A673 (cell line): ENCODE data around the gene NR5A2. TPM values are rescaled to one million over a fixed set of nuclear protein-coding genes. Genes with fewer than 3 reads are reported as not detected.
"Not testable (repeated sequence)": the region's sequence is repeated elsewhere in the genome, so short reads cannot be mapped to it uniquely, and the experiment has no call there.

ENCODE experiments used
- BruUV-seq: library from RNA; stranded (reverse); fragments of 400-500 nt; replicated peaks from 2 replicates; lab custom pipeline; 2021; lab: Mats Ljungman, UMichigan
- CTCF ChIA-PET: fragments of 300-600 bp; sonication (Branson Sonifier 250); formaldehyde crosslinking; loops from one replicate; lab custom pipeline; 2022; ENCODE audit warnings: antibody characterized with exemption; lab: Charles Lee
- POLR2A ChIA-PET: fragments of 300-600 bp; sonication (Branson Sonifier 250); formaldehyde crosslinking; loops from one replicate; lab custom pipeline; 2022; ENCODE audit warnings: antibody characterized with exemption; ENCODE audit not compliant: low non-redundant PET; lab: Charles Lee
- DNase-seq: peaks from one replicate; pipeline ENCODE4 v3.0.0-alpha.2; 2015; ENCODE audit warnings: low spot score
- H3K27ac ChIP-seq: fragments of 200-600 bp; sonication (generic); 2 replicates; pipeline ENCODE4 v1.5.1; 2016; ENCODE audit warnings: mixed run types, low read depth, mild to moderate bottlenecking, mixed read lengths, antibody characterized with exemption, low read length; ENCODE audit not compliant: poor library complexity, severe bottlenecking
- H3K27me3 ChIP-seq: fragments of 200-600 bp; sonication (generic); replicated peaks from 2 replicates; pipeline ENCODE4 v1.6.1; 2017; ENCODE audit warnings: mixed run types, low read depth, mild to moderate bottlenecking, mixed read lengths, antibody characterized with exemption, low read length; ENCODE audit not compliant: insufficient read depth, poor library complexity
- H3K36me3 ChIP-seq: fragments of 200-600 bp; sonication (generic); 2 replicates; pipeline ENCODE4 v1.6.1; 2016; ENCODE audit warnings: mixed run types, mild to moderate bottlenecking, mixed read lengths, antibody characterized with exemption, low read length; ENCODE audit not compliant: insufficient read depth, poor library complexity, severe bottlenecking
- H3K4me1 ChIP-seq: fragments of 200-600 bp; sonication (generic); 2 replicates; pipeline ENCODE4 v1.6.1; 2017; ENCODE audit warnings: mixed run types, mild to moderate bottlenecking, mixed read lengths, antibody characterized with exemption, low read length; ENCODE audit not compliant: insufficient read depth, poor library complexity, severe bottlenecking
- H3K4me3 ChIP-seq: fragments of 200-600 bp; sonication (generic); 2 replicates; pipeline ENCODE4 v1.5.1; 2016; ENCODE audit warnings: low read depth, mixed run types, mild to moderate bottlenecking, mixed read lengths, low read length; ENCODE audit not compliant: poor library complexity, severe bottlenecking
- H3K9me3 ChIP-seq: fragments of 200-600 bp; sonication (generic); 2 replicates; pipeline ENCODE4 v1.6.1; 2016; ENCODE audit warnings: mixed run types, low read depth, mild to moderate bottlenecking, mixed read lengths, antibody characterized with exemption, low read length; ENCODE audit not compliant: poor library complexity, severe bottlenecking
- EZH2 ChIP-seq: fragments of 200-600 bp; sonication (generic); IDR thresholded peaks from 2 replicates; pipeline ENCODE4 v1.6.1; 2017; ENCODE audit warnings: borderline replicate concordance, low read depth, mild to moderate bottlenecking, mixed read lengths, antibody characterized with exemption, low read length; ENCODE audit not compliant: poor library complexity, severe bottlenecking
- intact Hi-C: fragments of 100-400 bp; cut with micrococcal nuclease; formaldehyde crosslinking; loops from one replicate; pipeline ENCODE4 v1.10.0; 2022; ENCODE audit not compliant: unreplicated experiment
- total RNA-seq: library from RNA; stranded (reverse); gene quantifications from 2 replicates; pipeline ENCODE4 v1.2.3, GENCODE V29; 2021
- TF ChIP-seq, protein P1 (sequence below): fragments of 300-800, 200-600 bp; sonication (generic); conservative IDR thresholded peaks from 2 replicates; pipeline ENCODE4 v1.5.1; 2017; ENCODE audit warnings: low read depth, mild to moderate bottlenecking, antibody characterized with exemption, low read length, moderate library complexity, mixed read lengths

NR5A2 gene
- total RNA-seq, 1 experiment from 2014 or later: not detected

- no peak for TF ChIP-seq EZH2
- TF ChIP-seq, protein P1, sequence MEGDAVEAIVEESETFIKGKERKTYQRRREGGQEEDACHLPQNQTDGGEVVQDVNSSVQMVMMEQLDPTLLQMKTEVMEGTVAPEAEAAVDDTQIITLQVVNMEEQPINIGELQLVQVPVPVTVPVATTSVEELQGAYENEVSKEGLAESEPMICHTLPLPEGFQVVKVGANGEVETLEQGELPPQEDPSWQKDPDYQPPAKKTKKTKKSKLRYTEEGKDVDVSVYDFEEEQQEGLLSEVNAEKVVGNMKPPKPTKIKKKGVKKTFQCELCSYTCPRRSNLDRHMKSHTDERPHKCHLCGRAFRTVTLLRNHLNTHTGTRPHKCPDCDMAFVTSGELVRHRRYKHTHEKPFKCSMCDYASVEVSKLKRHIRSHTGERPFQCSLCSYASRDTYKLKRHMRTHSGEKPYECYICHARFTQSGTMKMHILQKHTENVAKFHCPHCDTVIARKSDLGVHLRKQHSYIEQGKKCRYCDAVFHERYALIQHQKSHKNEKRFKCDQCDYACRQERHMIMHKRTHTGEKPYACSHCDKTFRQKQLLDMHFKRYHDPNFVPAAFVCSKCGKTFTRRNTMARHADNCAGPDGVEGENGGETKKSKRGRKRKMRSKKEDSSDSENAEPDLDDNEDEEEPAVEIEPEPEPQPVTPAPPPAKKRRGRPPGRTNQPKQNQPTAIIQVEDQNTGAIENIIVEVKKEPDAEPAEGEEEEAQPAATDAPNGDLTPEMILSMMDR: no peak
- no peaks in the 10 kb centered on the region for H3K27me3 ChIP-seq
- H3K36me3 ChIP-seq: no peaks in the 10 kb centered on the region
- POLR2A ChIA-PET: no interaction called here
- intact Hi-C loops: no loop called here
- CTCF ChIA-PET: no interaction called here
- no peak for DNase-seq
- no peak overlapping the region for H3K4me3 ChIP-seq
- H3K27ac ChIP-seq: no peak overlapping the region
- H3K4me1 ChIP-seq: peaks cover 34% of the 10 kb centered on the region
- H3K9me3 ChIP-seq: no peaks in the 10 kb centered on the region
- BruUV-seq: no TSS peak
Observed at GRCh38 chr1:200183637-200184036, 156.1 kb downstream of the NR5A2 start.

GRCh38 chr1:200184196-200184595, 156.7 kb downstream of the NR5A2 start:
- Histone ChIP-seq H3K27me3 (no peaks in the 10 kb centered on the region), H3K27ac (no peak overlapping the region), H3K9me3 (no peaks in the 10 kb centered on the region), H3K36me3 (no peaks in the 10 kb centered on the region), H3K4me3 (no peak overlapping the region), H3K4me1 (peaks cover 28% of the 10 kb centered on the region)
- TF ChIP-seq, protein P1: no peak
- TF ChIP-seq EZH2: no peak
- CTCF ChIA-PET: no interaction called here
- intact Hi-C loops: no loop called here
- no TSS peak for BruUV-seq
- DNase-seq: peak; percentile 86
- POLR2A ChIA-PET: no interaction called here

DNA sequence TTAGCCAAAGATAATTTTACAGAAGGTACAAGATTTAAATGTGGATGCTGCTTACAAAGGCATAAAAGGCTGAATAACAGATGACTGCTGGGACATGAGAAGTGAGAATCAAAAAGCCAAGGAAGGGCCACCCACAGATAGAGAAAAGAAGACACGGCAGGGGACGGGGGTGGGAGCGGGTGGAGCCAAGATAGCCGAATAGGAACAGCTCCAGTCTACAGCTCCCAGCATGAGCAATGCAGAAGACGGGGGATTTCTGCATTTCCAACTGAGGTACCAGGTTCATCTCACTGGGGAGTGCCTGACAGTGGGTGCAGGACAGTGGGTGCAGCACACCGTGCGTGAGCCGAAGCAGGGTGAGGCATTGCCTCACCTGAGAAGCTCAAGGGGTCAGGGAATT, 157.7 kb downstream of the NR5A2 start:
- DNase-seq: peak; percentile 49
- H3K4me3 ChIP-seq, H3K9me3 ChIP-seq, H3K27me3 ChIP-seq, BruUV-seq, H3K36me3 ChIP-seq, POLR2A ChIA-PET, intact Hi-C loops, CTCF ChIA-PET, H3K27ac ChIP-seq: not testable (repeated sequence)
- peaks cover 19% of the 10 kb centered on the region for H3K4me1 ChIP-seq

- CTCF ChIA-PET, H3K27me3 ChIP-seq, H3K36me3 ChIP-seq, BruUV-seq, H3K27ac ChIP-seq, POLR2A ChIA-PET, intact Hi-C loops, H3K9me3 ChIP-seq, DNase-seq, H3K4me3 ChIP-seq: not testable (repeated sequence)
- peaks cover 18% of the 10 kb centered on the region for H3K4me1 ChIP-seq
Observed at GRCh38 chr1:200187332-200187731, 159.8 kb downstream of the NR5A2 start.
